Measurements from ENCODE around the gene LPP. TPM values are rescaled to one million over a fixed set of nuclear protein-coding genes. Genes with fewer than 3 reads are reported as not detected.

Gene LPP
- total RNA-seq, 1 experiment from 2014 or later, result 54.0 TPM

GRCh38 chr3:188689101-188689574 lies 535.2 kb downstream of the LPP start (continued):
- no peak for TF ChIP-seq ZBTB33 (IDR thresholded peaks at IDR 0.05; ENCODE audit: extremely low read depth, insufficient replicate concordance, low read length)
- no peak for TF ChIP-seq CTCF (IDR thresholded peaks at IDR 0.05 in 2 of 3, conservative IDR thresholded peaks at IDR 0.05 in 1 of 3; ENCODE audit: borderline replicate concordance in 1 of 3, insufficient read depth in 1 of 3, low read depth in 2 of 3, low read length in 2 of 3)
- TF ChIP-seq EGR1 (IDR thresholded peaks at IDR 0.05; ENCODE audit: low read depth), result no peak
- TF ChIP-seq POLR2A (IDR thresholded peaks at IDR 0.05; ENCODE audit: borderline replicate concordance, extremely low read depth, insufficient read depth, insufficient read length), result no peak
- no peak for TF ChIP-seq POLR2AphosphoS5 (IDR thresholded peaks at IDR 0.05; ENCODE audit: low read depth, low read length)
- no peak for TF ChIP-seq SIN3A (IDR thresholded peaks at IDR 0.05; ENCODE audit: low read depth)

- BruUV-seq (replicated peaks), result TSS peak; percentile 5
- RAD21 ChIA-PET (ENCODE audit: low non-redundant PET in 1 of 2, low total read pairs in 2 of 2, uncharacterized antibody in 2 of 2, unreplicated experiment in 2 of 2), result no interaction called here
Measured at GRCh38 chr3:188690064-188690463, 536.1 kb downstream of the LPP start.

More at GRCh38 chr3:188690064-188690463, 536.1 kb downstream of the LPP start:
- Histone ChIP-seq H3K9me3 (ENCODE audit: control insufficient read depth in 1 of 2, insufficient read depth in 1 of 2, low read depth in 1 of 2, low read length in 2 of 2) (no peaks in the 10 kb centered on the region), H3K9ac (ENCODE audit: low read length) (no peak overlapping the region), H3K9me2 (ENCODE audit: insufficient read depth) (no peaks in the 10 kb centered on the region), H3K27ac (ENCODE audit: low read depth, low read length) (no peak overlapping the region), H2AFZ (ENCODE audit: low read depth, low read length, poor library complexity, severe bottlenecking) (no peak overlapping the region), H3K27me3 (ENCODE audit: insufficient read depth, low read length) (no peaks in the 10 kb centered on the region), H3K79me2 (ENCODE audit: insufficient read depth, low read length) (no peaks in the 10 kb centered on the region), H3K4me2 (ENCODE audit: low read length) (no peak overlapping the region), H3K4me3 (replicated peaks in 1 of 2; ENCODE audit: low read depth in 1 of 2, low read length in 2 of 2) (no peak overlapping the region), H4K20me1 (ENCODE audit: insufficient read depth) (no peaks in the 10 kb centered on the region), H3K4me1 (ENCODE audit: control insufficient read depth in 1 of 2, insufficient read depth in 2 of 2, low read length in 2 of 2) (no peaks in the 10 kb centered on the region), H3K36me3 (ENCODE audit: control insufficient read depth in 1 of 2, insufficient read depth in 2 of 2, low read length in 2 of 2) (no peaks in the 10 kb centered on the region)
- ChIA-PET POLR2A (no interaction called here), CTCF (no interaction called here)
- TF ChIP-seq CEBPB (IDR thresholded peaks at IDR 0.05; ENCODE audit: low read depth) (no peak), YY1 (IDR thresholded peaks at IDR 0.05; ENCODE audit: extremely low read depth, insufficient replicate concordance, low read depth, low read length) (no peak), SRF (IDR thresholded peaks at IDR 0.05; ENCODE audit: low read depth) (no peak), EGR1 (IDR thresholded peaks at IDR 0.05; ENCODE audit: low read depth) (no peak), ZBTB33 (IDR thresholded peaks at IDR 0.05; ENCODE audit: extremely low read depth, insufficient replicate concordance, low read length) (no peak)
- ATAC-seq, result no peak
- DNase-seq (ENCODE audit: low read depth, low spot score), result no peak
- intact Hi-C loops (cut with micrococcal nuclease), result no loop called here
